ENCODE results near the gene KCNK13.

KCNK13 gene

GRCh38 chr14:90201344-90201743, 139.6 kb downstream of the KCNK13 start:
- H3K27me3 ChIP-seq (ENCODE audit: insufficient read depth, poor library complexity, severe bottlenecking) = no peaks in the 10 kb centered on the region
- TF ChIP-seq CTCF (IDR thresholded peaks at IDR 0.05; ENCODE audit: insufficient read depth, low read length) = no peak
- TF ChIP-seq SPI1 (IDR thresholded peaks at IDR 0.05; ENCODE audit: borderline replicate concordance, low read depth) = no peak
- no peak for TF ChIP-seq REST (IDR thresholded peaks at IDR 0.05; ENCODE audit: insufficient replicate concordance, low read depth)
- TF ChIP-seq GABPA (IDR thresholded peaks at IDR 0.05; ENCODE audit: low read depth) = no peak
- no peak for TF ChIP-seq POLR2AphosphoS5 (IDR thresholded peaks at IDR 0.05; ENCODE audit: low read depth)
- H3K4me3 ChIP-seq (replicated peaks; ENCODE audit: insufficient read depth, low read length) = no peak overlapping the region
- no peak overlapping the region for H3K27ac ChIP-seq (replicated peaks)
- DNase-seq (ENCODE audit: low read depth in 1 of 2, low spot score in 1 of 2) = no peak

GRCh38 chr14:90204516-90204915, 142.7 kb downstream of the KCNK13 start:
- Histone ChIP-seq H3K27me3 (ENCODE audit: insufficient read depth, poor library complexity, severe bottlenecking) (no peaks in the 10 kb centered on the region), H3K4me3 (replicated peaks; ENCODE audit: insufficient read depth, low read length) (no peak overlapping the region), H3K27ac (replicated peaks) (no peak overlapping the region)
- TF ChIP-seq REST (IDR thresholded peaks at IDR 0.05; ENCODE audit: insufficient replicate concordance, low read depth) (no peak), CTCF (IDR thresholded peaks at IDR 0.05; ENCODE audit: insufficient read depth, low read length) (no peak), SPI1 (IDR thresholded peaks at IDR 0.05; ENCODE audit: borderline replicate concordance, low read depth) (no peak), POLR2AphosphoS5 (IDR thresholded peaks at IDR 0.05; ENCODE audit: low read depth) (no peak), GABPA (IDR thresholded peaks at IDR 0.05; ENCODE audit: low read depth) (no peak)
- no peak for DNase-seq (ENCODE audit: low read depth in 1 of 2, low spot score in 1 of 2)

GRCh38 chr14:90213099-90213748, 151.4 kb downstream of the KCNK13 start:
- TF ChIP-seq GABPA (IDR thresholded peaks at IDR 0.05; ENCODE audit: low read depth) (no peak), POLR2AphosphoS5 (IDR thresholded peaks at IDR 0.05; ENCODE audit: low read depth) (no peak), SPI1 (IDR thresholded peaks at IDR 0.05; ENCODE audit: borderline replicate concordance, low read depth) (no peak), CTCF (IDR thresholded peaks at IDR 0.05; ENCODE audit: insufficient read depth, low read length) (no peak), REST (IDR thresholded peaks at IDR 0.05; ENCODE audit: insufficient replicate concordance, low read depth) (no peak)
- DNase-seq (ENCODE audit: low read depth in 1 of 2, low spot score in 1 of 2) = no peak
- Histone ChIP-seq H3K27me3 (ENCODE audit: insufficient read depth, poor library complexity, severe bottlenecking) (no peaks in the 10 kb centered on the region), H3K27ac (replicated peaks) (no peak overlapping the region), H3K4me3 (replicated peaks; ENCODE audit: insufficient read depth, low read length) (no peak overlapping the region)
